ENCODE data around the gene OPTN. TPM values are rescaled to one million over a fixed set of nuclear protein-coding genes. Genes with fewer than 3 reads are reported as not detected.

OPTN gene
- total and polyA plus RNA-seq, 10 of the 15 experiments (the other 5 are each of a cell fraction or from before 2014, with no cell fraction given): 15.2 to 42.4 (median 25.5) TPM

DNA sequence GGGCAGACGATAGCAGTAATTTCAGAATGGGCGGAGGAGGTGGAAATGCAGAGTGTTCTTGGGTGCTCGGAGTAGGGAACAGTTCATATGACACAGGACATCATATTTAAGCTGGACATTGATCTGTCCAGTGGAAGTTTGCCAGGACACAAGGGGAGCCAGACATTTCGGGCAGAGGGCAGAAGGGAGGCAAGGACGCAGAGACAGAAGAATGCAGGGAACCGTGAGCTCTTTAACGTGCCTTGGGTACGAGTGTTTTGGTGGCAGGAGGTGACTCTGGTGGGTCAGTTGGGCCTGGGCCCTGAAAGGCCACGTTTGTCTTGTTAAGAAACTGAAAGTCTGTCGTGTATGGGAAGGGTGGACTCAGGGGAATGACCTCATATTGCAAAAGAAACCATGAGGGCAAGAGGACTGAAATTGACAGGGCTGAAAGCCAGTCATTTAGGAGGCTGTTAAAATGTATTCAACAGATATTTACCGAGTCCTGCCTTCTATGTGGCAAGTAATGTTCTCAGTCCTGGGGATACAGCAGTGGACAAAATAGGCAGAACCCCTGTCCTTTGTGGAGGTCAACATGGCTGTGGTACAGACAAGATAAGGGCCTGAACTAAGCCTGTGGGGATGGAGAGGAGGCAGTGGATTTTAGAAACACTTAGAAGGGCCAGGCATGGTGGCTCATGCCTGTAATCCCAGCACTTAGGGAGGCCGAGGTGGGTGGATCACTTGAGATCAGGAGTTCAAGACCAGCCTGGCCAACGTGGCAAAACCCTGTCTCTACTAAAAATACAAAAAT lies 2.2 kb downstream of the OPTN start (continued):
- TF ChIP-seq RAD51 (IDR thresholded peaks at IDR 0.05) (no peak), SREBF1 (IDR thresholded peaks at IDR 0.05; ENCODE audit: low read length) (no peak), CREM (IDR thresholded peaks at IDR 0.05; ENCODE audit: low read depth) (peak; percentile 53; the same call in 1 of the 2 replicates), FOS (IDR thresholded peaks at IDR 0.05; ENCODE audit: borderline replicate concordance, extremely low read depth, insufficient read length) (no peak), USF2 (IDR thresholded peaks at IDR 0.05; ENCODE audit: borderline replicate concordance, low read depth, low read length) (no peak), FOXK2 (IDR thresholded peaks at IDR 0.05) (no peak), BCL11A (IDR thresholded peaks at IDR 0.05; ENCODE audit: low read depth, low read length) (no peak), MXI1 (IDR thresholded peaks at IDR 0.05; ENCODE audit: low read depth, low read length) (no peak), POLR2AphosphoS5 (IDR thresholded peaks at IDR 0.05; ENCODE audit: low read length) (no peak), SMC3 (IDR thresholded peaks at IDR 0.05; ENCODE audit: borderline replicate concordance, low read length) (no peak), E2F4 (IDR thresholded peaks at IDR 0.05; ENCODE audit: low read depth, low read length) (no peak), DPF2 (IDR thresholded peaks at IDR 0.05) (no peak), CREB1 (IDR thresholded peaks at IDR 0.05; ENCODE audit: low read depth) (peak; percentile 64; the same call in 1 of the 2 replicates)
